ENCODE results near the gene IRF2BPL.

DNA sequence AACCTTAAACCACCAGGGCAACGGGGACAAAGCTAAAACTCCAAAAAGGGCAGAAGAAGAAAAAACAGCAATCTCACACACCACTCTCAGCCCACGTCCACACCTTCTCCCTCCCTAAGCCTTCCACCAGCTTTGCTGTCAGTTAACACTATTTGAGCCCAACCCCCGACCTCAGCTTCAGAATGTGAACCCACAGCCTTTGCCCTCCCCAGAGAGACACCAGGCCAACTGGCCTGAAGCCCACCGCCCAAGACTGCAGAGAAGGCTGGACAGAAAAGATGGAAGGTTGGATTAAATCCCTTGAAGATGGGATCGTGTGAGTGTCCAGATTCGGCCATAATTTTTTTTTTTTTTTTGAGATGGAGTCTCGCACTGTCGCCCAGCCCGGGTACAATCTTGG is 22.4 kb downstream of the IRF2BPL start:
- TF ChIP-seq POLR2A (IDR thresholded peaks at IDR 0.05; ENCODE audit: low read length) (no peak), GATA1 (IDR thresholded peaks at IDR 0.05; ENCODE audit: low read depth, low read length) (no peak)

Data from erythroblast (primary cell).